Endothelial cell of umbilical vein (primary cell): Measurements from ENCODE around the gene UGT1A5. TPM values are rescaled to one million over a fixed set of nuclear protein-coding genes. Genes with fewer than 3 reads are reported as not detected.

Experiments
- BruUV-seq: library from RNA; stranded (reverse); fragments of 400-500 nt; replicated peaks from 2 replicates; lab custom pipeline; 2021; lab: Mats Ljungman, UMichigan
- CTCF ChIA-PET: fragments of 300-600, 350-600 bp; sonication (Branson Sonifier 250); formaldehyde crosslinking; loops from one replicate; lab custom pipeline; 2021; ENCODE audit warnings: antibody characterized with exemption, inconsistent platforms; lab: Charles Lee
- POLR2A ChIA-PET: fragments of 300-600, 350-600 bp; sonication (Branson Sonifier 250); formaldehyde crosslinking; loops from one replicate; lab custom pipeline; 2021; ENCODE audit warnings: antibody characterized with exemption, inconsistent platforms; lab: Charles Lee
- DNase-seq: peaks from one replicate; pipeline ENCODE4 v3.0.0-alpha.2; 2011; ENCODE audit warnings: low read depth, low spot score
- FAIRE-seq: peaks from 2 replicates; lab custom pipeline; 2011; peaks lifted over from hg19 to GRCh38; lab: Jason Lieb, UNC
- H2AFZ ChIP-seq: 2 replicates; pipeline ENCODE4 v1.6.0; 2012; ENCODE audit warnings: low read depth, low read length, control low read depth, inconsistent platforms
- H3K27ac ChIP-seq: 2 replicates; pipeline ENCODE4 v1.5.1; 2011; ENCODE audit warnings: low read depth, mild to moderate bottlenecking, control low read depth, low read length, moderate library complexity; ENCODE audit not compliant: insufficient read depth
- H3K27me3 ChIP-seq, 2 experiments: 2 replicates each; pipeline versions ENCODE4 v1.6.0 to v1.6.1; 2011; ENCODE audit warnings: low read length in 2 of 2, mixed read lengths in 1 of 2; ENCODE audit not compliant: control insufficient read depth in 2 of 2, insufficient read depth in 2 of 2
- H3K36me3 ChIP-seq, 2 experiments: 2 replicates in 1 of 2; 3 replicates in 1 of 2; pipeline ENCODE4 v1.5.1; 2011; ENCODE audit warnings: low read length in 2 of 2, mild to moderate bottlenecking in 1 of 2, moderate library complexity in 1 of 2; ENCODE audit not compliant: control insufficient read depth in 2 of 2, insufficient read depth in 2 of 2; ENCODE audit errors: extremely low read depth in 1 of 2
- H3K4me1 ChIP-seq: 3 replicates; pipeline ENCODE4 v1.5.1; 2011; ENCODE audit warnings: mild to moderate bottlenecking, low read length; ENCODE audit not compliant: control insufficient read depth, insufficient read depth; ENCODE audit errors: extremely low read depth
- H3K4me2 ChIP-seq: 2 replicates; pipeline ENCODE4 v1.6.1; 2011; ENCODE audit warnings: low read length, control low read depth, mixed read lengths; ENCODE audit not compliant: insufficient read depth
- H3K4me3 ChIP-seq, 3 experiments: fragments of 200-600 bp in 1 of 3; sonication (generic), shearing (Covaris generic) in 1 of 3; replicated peaks in 1 of 3; 2 replicates each; pipeline ENCODE4 v1.5.1; 2011 to 2016; ENCODE audit warnings: control low read depth in 3 of 3, low read length in 3 of 3, mild to moderate bottlenecking in 2 of 3, inconsistent platforms in 1 of 3, low read depth in 1 of 3, moderate library complexity in 1 of 3; ENCODE audit not compliant: insufficient read depth in 1 of 3
- H3K79me2 ChIP-seq: 2 replicates; pipeline ENCODE4 v1.6.0; 2012; ENCODE audit warnings: low read length, inconsistent platforms; ENCODE audit not compliant: control insufficient read depth, insufficient read depth
- H3K9ac ChIP-seq: replicated peaks from 2 replicates; pipeline ENCODE3; 2011; ENCODE audit warnings: low read length, control low read depth; ENCODE audit not compliant: insufficient read depth; ENCODE audit errors: extremely low read depth
- H3K9me1 ChIP-seq: replicated peaks from 3 replicates; pipeline ENCODE4 v1.6.0; 2011; ENCODE audit warnings: mild to moderate bottlenecking, low read length; ENCODE audit not compliant: control insufficient read depth, insufficient read depth; ENCODE audit errors: extremely low read depth
- H3K9me3 ChIP-seq: replicated peaks from 2 replicates; pipeline ENCODE4 v1.5.1; 2012; ENCODE audit warnings: low read length, inconsistent platforms; ENCODE audit not compliant: control insufficient read depth, insufficient read depth
- H4K20me1 ChIP-seq: replicated peaks from 2 replicates; pipeline ENCODE3; 2011; ENCODE audit warnings: mild to moderate bottlenecking, low read length; ENCODE audit not compliant: control insufficient read depth, insufficient read depth; ENCODE audit errors: extremely low read depth
- EZH2 ChIP-seq: IDR thresholded peaks from 2 replicates; pipeline ENCODE4 v1.6.1; 2012; ENCODE audit warnings: borderline replicate concordance, low read depth, mild to moderate bottlenecking, moderate library complexity, low read length, inconsistent platforms; ENCODE audit not compliant: severe bottlenecking
- FOS ChIP-seq: IDR thresholded peaks from 2 replicates; pipeline ENCODE4 v1.6.1; 2011; ENCODE audit warnings: mild to moderate bottlenecking, low read length, moderate library complexity, borderline replicate concordance; ENCODE audit not compliant: insufficient read depth
- GATA2 ChIP-seq: IDR thresholded peaks from 2 replicates; pipeline ENCODE4 v1.7.0; 2011; ENCODE audit warnings: low read depth, mild to moderate bottlenecking, moderate library complexity, mixed read lengths, low read length; ENCODE audit not compliant: insufficient read length, insufficient read depth
- JUN ChIP-seq: IDR thresholded peaks from 2 replicates; pipeline ENCODE4 v1.6.1; 2011; ENCODE audit warnings: borderline replicate concordance, low read depth; ENCODE audit not compliant: insufficient read length, insufficient read depth
- MYC ChIP-seq: IDR thresholded peaks from one replicate; pipeline ENCODE4 v1.6.1; 2011; ENCODE audit warnings: mild to moderate bottlenecking, low read depth, low read length
- POLR2A ChIP-seq: IDR thresholded peaks from 2 replicates; pipeline ENCODE4 v1.6.1; 2012; ENCODE audit warnings: low read depth, mild to moderate bottlenecking, control low read depth, low read length
- POLR2AphosphoS5 ChIP-seq: IDR thresholded peaks from 2 replicates; pipeline ENCODE4 v1.6.1; 2012; ENCODE audit warnings: low read depth, mild to moderate bottlenecking, control low read depth, low read length, moderate library complexity; ENCODE audit not compliant: insufficient read depth
- dilution Hi-C: fragments of 300-500 bp; cut with MboI; formaldehyde crosslinking; loops from one replicate; pipeline ENCODE4 v1.15.0; 2019; ENCODE audit warnings: low sequenced_read_pairs; ENCODE audit not compliant: extremely low pct_ligation_motif_present
- intact Hi-C: fragments of 100-400 bp; cut with micrococcal nuclease; formaldehyde crosslinking; loops from one replicate; pipeline ENCODE4 v1.10.0; 2022
- polyA plus RNA-seq, 4 experiments: library from polyadenylated mRNA; depleted of rRNA in 3 of 4; stranded (reverse) in 3 of 4; unstranded in 1 of 4; fragments of >200 nt; gene quantifications; 2 replicates each; pipeline versions ENCODE4 v1.2.1 to v1.2.3, GENCODE V29; 2011 to 2012; ENCODE audit warnings: missing spikeins in 1 of 4
- total RNA-seq: library from RNA; stranded (reverse); gene quantifications from 2 replicates; pipeline ENCODE4 v1.2.3, GENCODE V29; 2021
- TF ChIP-seq, protein P1 (sequence below): IDR thresholded peaks from 2 replicates; pipeline ENCODE4 v1.6.1; 2011; ENCODE audit not compliant: insufficient read depth, insufficient read length
- TF ChIP-seq, protein P2 (sequence below), 2 donors: IDR thresholded peaks; 1 replicate in 1 of 2; 2 replicates in 1 of 2; pipeline ENCODE4 v1.5.1; 2011; ENCODE audit warnings: low read length in 2 of 2, mild to moderate bottlenecking in 2 of 2, moderate library complexity in 2 of 2, control low read depth in 1 of 2, inconsistent platforms in 1 of 2, low read depth in 1 of 2; ENCODE audit not compliant: insufficient read depth in 1 of 2; ENCODE audit errors: extremely low read depth in 1 of 2

Gene UGT1A5
- total and polyA plus RNA-seq, 2 donors (not counting 3 experiments of a cell fraction or from before 2014, with no cell fraction given): not detected

DNA sequence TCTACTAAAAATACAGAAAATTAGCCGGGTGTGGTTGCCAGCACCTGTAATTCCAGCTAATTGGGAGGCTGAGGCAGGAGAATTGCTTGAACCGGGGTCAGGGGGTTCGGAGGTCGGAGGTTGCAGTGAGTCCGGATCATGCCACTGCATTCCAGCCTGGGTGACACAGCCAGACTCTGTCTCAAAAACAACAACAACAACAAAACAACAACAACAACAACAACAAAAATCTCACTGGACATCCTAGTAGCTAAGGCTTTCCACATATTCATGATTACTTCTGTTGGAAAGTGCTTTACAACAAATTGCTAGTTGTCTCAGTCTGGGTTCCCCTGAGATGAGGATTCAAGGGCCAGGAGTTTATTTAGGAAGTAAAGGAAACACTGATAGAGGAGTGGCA, 61.1 kb downstream of the UGT1A5 start:
- Histone ChIP-seq H3K4me1 (no peaks in the 10 kb centered on the region), H3K9me1 (no peaks in the 10 kb centered on the region), H3K4me2 (no peak overlapping the region), H3K9me3 (no peaks in the 10 kb centered on the region), H3K27me3 (no peaks in the 10 kb centered on the region), H4K20me1 (no peaks in the 10 kb centered on the region), H3K36me3 (no peaks in the 10 kb centered on the region), H3K79me2 (no peaks in the 10 kb centered on the region), H3K27ac (no peak overlapping the region), H3K9ac (no peak overlapping the region), H3K4me3 (no peak overlapping the region), H2AFZ (no peak overlapping the region)
- CTCF ChIA-PET: no interaction called here
- BruUV-seq: no TSS peak
- DNase-seq (no peak), FAIRE-seq (no peak)
- POLR2A ChIA-PET: no interaction called here
- intact Hi-C loops: loop anchor here (2.0 kb wide), 1 partner anchor 325 kb away; no protein-coding TSS in a partner anchor
- dilution Hi-C loops: no loop called here
- TF ChIP-seq POLR2AphosphoS5: no peak
- TF ChIP-seq JUN: no peak
- TF ChIP-seq POLR2A: no peak
- TF ChIP-seq MYC: no peak
- TF ChIP-seq, protein P1, sequence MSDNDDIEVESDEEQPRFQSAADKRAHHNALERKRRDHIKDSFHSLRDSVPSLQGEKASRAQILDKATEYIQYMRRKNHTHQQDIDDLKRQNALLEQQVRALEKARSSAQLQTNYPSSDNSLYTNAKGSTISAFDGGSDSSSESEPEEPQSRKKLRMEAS: no peak
- no peak for TF ChIP-seq FOS
- TF ChIP-seq, protein P2, sequence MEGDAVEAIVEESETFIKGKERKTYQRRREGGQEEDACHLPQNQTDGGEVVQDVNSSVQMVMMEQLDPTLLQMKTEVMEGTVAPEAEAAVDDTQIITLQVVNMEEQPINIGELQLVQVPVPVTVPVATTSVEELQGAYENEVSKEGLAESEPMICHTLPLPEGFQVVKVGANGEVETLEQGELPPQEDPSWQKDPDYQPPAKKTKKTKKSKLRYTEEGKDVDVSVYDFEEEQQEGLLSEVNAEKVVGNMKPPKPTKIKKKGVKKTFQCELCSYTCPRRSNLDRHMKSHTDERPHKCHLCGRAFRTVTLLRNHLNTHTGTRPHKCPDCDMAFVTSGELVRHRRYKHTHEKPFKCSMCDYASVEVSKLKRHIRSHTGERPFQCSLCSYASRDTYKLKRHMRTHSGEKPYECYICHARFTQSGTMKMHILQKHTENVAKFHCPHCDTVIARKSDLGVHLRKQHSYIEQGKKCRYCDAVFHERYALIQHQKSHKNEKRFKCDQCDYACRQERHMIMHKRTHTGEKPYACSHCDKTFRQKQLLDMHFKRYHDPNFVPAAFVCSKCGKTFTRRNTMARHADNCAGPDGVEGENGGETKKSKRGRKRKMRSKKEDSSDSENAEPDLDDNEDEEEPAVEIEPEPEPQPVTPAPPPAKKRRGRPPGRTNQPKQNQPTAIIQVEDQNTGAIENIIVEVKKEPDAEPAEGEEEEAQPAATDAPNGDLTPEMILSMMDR (IDR thresholded peaks at IDR 0.05; ENCODE audit: extremely low read depth in 1 of 2, insufficient read depth in 1 of 2, low read depth in 1 of 2, low read length in 2 of 2): no peak
- no peak for TF ChIP-seq GATA2
- no peak for TF ChIP-seq EZH2
